ENCODE measurements around the gene LARGE2.

- TF ChIP-seq EZH2 (IDR thresholded peaks at IDR 0.05) (no peak), POLR2AphosphoS5 (IDR thresholded peaks at IDR 0.05; ENCODE audit: borderline replicate concordance, low read depth, low read length) (no peak)
Measured at GRCh38 chr11:45919806-45920530, 2.5 kb upstream of the LARGE2 start.
